ENCODE data around the gene TEX53. TPM values are rescaled to one million over a fixed set of nuclear protein-coding genes. Genes with fewer than 3 reads are reported as not detected.

Gene TEX53
- total RNA-seq, 1 donor from 2014 or later, result not detected

DNA sequence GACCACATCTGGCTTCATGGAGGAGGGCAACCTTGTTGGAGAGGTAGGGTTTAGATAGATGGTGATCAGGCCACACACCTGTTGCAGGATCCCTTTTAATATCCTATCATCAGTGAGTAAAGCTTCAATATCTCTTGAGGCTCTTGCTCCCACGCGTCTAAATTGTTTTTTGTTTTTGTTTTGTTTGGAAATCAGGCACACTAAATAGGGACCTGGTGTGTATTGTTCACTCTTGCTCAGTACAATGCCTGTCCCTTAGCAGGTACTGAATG, 49.1 kb downstream of the TEX53 start:
- no peak for DNase-seq (ENCODE audit: low spot score in 2 of 2)
- FAIRE-seq, result no peak

DNA sequence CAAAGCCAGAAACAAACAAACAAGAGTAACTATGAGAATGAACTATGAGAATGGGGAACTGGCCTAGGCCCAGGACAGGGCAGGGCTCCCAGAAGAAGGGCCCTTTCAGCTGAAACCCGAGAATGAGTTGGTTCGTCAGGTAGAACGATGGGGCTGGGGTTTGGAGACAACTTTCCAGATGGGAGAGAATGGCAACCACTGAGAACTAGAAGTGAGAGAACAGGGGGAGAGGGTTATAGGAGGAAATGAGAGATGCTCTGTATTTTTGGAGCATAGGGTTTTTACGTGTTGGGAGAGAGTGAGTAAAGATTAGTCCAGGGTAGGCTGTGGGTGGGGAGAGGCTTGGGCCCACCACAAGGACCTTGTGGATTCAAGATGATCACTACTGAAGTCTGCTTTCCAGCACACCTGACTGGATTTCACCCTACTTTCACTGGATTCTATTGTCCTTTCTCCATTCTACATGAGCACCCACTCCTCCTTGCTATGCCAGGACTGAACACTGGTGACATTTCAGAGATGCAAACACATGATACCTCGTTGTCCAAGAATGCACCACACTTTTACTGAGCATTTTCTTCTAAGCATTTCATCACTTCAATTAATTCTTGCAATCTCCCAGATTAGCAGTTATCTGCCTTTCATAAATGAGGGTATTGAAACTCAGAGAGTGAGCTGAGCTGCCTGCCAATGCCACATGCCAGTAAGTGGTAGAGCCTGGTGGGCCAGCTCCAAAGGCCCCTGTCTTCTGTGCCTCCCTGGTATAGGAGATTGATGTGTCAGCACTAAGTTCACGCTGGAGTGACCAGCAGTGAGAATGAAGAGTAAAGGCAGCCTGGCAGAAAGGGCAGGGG, 49.7 kb downstream of the TEX53 start:
- FAIRE-seq (no peak), DNase-seq (ENCODE audit: low spot score in 2 of 2) (no peak)

DNA sequence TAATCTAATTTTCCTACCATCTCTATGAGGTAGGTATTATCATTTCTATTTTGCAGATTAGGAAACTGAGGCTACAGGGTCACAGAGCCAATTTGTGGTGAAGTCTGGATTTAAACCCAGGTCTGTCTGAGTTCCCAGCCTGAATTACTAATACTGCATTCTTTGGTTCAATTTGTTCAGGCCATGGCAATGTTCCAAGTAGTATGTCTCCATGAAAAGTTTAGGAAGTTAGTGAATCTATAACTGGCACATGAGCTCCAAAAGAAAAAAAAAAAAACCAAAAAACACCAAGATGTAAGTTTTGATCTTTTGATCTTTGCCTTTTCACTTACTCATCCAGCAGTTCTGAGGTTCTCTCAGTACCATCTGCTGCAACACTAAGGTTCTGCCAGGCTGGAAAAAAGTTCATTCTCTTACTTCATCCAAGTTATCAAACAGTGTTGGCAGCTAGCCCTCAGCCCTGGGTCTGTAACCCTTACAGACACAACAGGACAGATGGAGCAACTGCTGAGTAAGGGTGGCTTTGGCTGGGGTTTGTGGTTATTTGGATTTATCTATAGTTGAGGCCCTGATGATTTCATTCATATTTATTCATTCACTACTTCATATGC, 50.9 kb downstream of the TEX53 start:
- FAIRE-seq (no peak), DNase-seq (ENCODE audit: low spot score in 2 of 2) (no peak)

Small RNA genes within 50 kb of the gene (small RNA-seq; reads per million reads assigned to genes)
- gene RF00019, result not detected

Other genes starting within 250 kb of the TEX53 start
- 0.41 TPM for gene WHRN, start 152.3 kb downstream of the TEX53 start, total RNA-seq
- gene ATP6V1G1, start 70.0 kb downstream of the TEX53 start, total RNA-seq, result 108 TPM
- 16.7 TPM for gene TMEM268, start 46.5 kb downstream of the TEX53 start, total RNA-seq
- not detected for gene TEX48, start 24.4 kb upstream of the TEX53 start, total RNA-seq
- gene TNFSF15, start 148.2 kb upstream of the TEX53 start, total RNA-seq, result under 0.01 TPM

Measured in frontal cortex (tissue), 4 donors.